A673 (cell line): Measurements from ENCODE around the gene FOXN3. TPM values are rescaled to one million over a fixed set of nuclear protein-coding genes. Genes with fewer than 3 reads are reported as not detected.

Experiments
- Bru-seq: library from RNA; stranded (reverse); fragments of 400-500 nt; gene quantifications from one replicate; lab custom pipeline; 2021; lab: Mats Ljungman, UMichigan
- BruChase-seq, 2 experiments: library from RNA; stranded (reverse); fragments of 400-500 nt; gene quantifications; one replicate each; lab custom pipeline; 2021; lab: Mats Ljungman, UMichigan
- BruUV-seq: library from RNA; stranded (reverse); fragments of 400-500 nt; replicated peaks from 2 replicates; lab custom pipeline; 2021; lab: Mats Ljungman, UMichigan
- CTCF ChIA-PET: fragments of 300-600 bp; sonication (Branson Sonifier 250); formaldehyde crosslinking; loops from one replicate; lab custom pipeline; 2022; ENCODE audit warnings: antibody characterized with exemption; lab: Charles Lee
- POLR2A ChIA-PET: fragments of 300-600 bp; sonication (Branson Sonifier 250); formaldehyde crosslinking; loops from one replicate; lab custom pipeline; 2022; ENCODE audit warnings: antibody characterized with exemption; ENCODE audit not compliant: low non-redundant PET; lab: Charles Lee
- DNase-seq: peaks from one replicate; pipeline ENCODE4 v3.0.0-alpha.2; 2015; ENCODE audit warnings: low spot score
- H3K27ac ChIP-seq: fragments of 200-600 bp; sonication (generic); 2 replicates; pipeline ENCODE4 v1.5.1; 2016; ENCODE audit warnings: mixed run types, low read depth, mild to moderate bottlenecking, mixed read lengths, antibody characterized with exemption, low read length; ENCODE audit not compliant: poor library complexity, severe bottlenecking
- H3K27me3 ChIP-seq: fragments of 200-600 bp; sonication (generic); replicated peaks from 2 replicates; pipeline ENCODE4 v1.6.1; 2017; ENCODE audit warnings: mixed run types, low read depth, mild to moderate bottlenecking, mixed read lengths, antibody characterized with exemption, low read length; ENCODE audit not compliant: insufficient read depth, poor library complexity
- H3K36me3 ChIP-seq: fragments of 200-600 bp; sonication (generic); 2 replicates; pipeline ENCODE4 v1.6.1; 2016; ENCODE audit warnings: mixed run types, mild to moderate bottlenecking, mixed read lengths, antibody characterized with exemption, low read length; ENCODE audit not compliant: insufficient read depth, poor library complexity, severe bottlenecking
- H3K4me1 ChIP-seq: fragments of 200-600 bp; sonication (generic); 2 replicates; pipeline ENCODE4 v1.6.1; 2017; ENCODE audit warnings: mixed run types, mild to moderate bottlenecking, mixed read lengths, antibody characterized with exemption, low read length; ENCODE audit not compliant: insufficient read depth, poor library complexity, severe bottlenecking
- H3K4me3 ChIP-seq: fragments of 200-600 bp; sonication (generic); 2 replicates; pipeline ENCODE4 v1.5.1; 2016; ENCODE audit warnings: low read depth, mixed run types, mild to moderate bottlenecking, mixed read lengths, low read length; ENCODE audit not compliant: poor library complexity, severe bottlenecking
- H3K9me3 ChIP-seq: fragments of 200-600 bp; sonication (generic); 2 replicates; pipeline ENCODE4 v1.6.1; 2016; ENCODE audit warnings: mixed run types, low read depth, mild to moderate bottlenecking, mixed read lengths, antibody characterized with exemption, low read length; ENCODE audit not compliant: poor library complexity, severe bottlenecking
- EZH2 ChIP-seq: fragments of 200-600 bp; sonication (generic); IDR thresholded peaks from 2 replicates; pipeline ENCODE4 v1.6.1; 2017; ENCODE audit warnings: borderline replicate concordance, low read depth, mild to moderate bottlenecking, mixed read lengths, antibody characterized with exemption, low read length; ENCODE audit not compliant: poor library complexity, severe bottlenecking
- intact Hi-C: fragments of 100-400 bp; cut with micrococcal nuclease; formaldehyde crosslinking; loops from one replicate; pipeline ENCODE4 v1.10.0; 2022; ENCODE audit not compliant: unreplicated experiment
- long read RNA-seq: library from polyadenylated mRNA; stranded (forward); transcript quantifications from one replicate; pipeline ENCODE4 v2.0.0, GENCODE V29; 2022
- total RNA-seq: library from RNA; stranded (reverse); gene quantifications from 2 replicates; pipeline ENCODE4 v1.2.3, GENCODE V29; 2021
- TF ChIP-seq, protein P1 (sequence below): fragments of 300-800, 200-600 bp; sonication (generic); conservative IDR thresholded peaks from 2 replicates; pipeline ENCODE4 v1.5.1; 2017; ENCODE audit warnings: low read depth, mild to moderate bottlenecking, antibody characterized with exemption, low read length, moderate library complexity, mixed read lengths

FOXN3 gene
- total RNA-seq (15.3 and 21.9 TPM in 2 replicates), Bru-seq, nascent RNA (percentile 61 among the genes with signal in this experiment), BruChase-seq, experiment 1, labeled RNA remaining after a 2-hour chase (percentile 58 among the genes with signal in this experiment), BruChase-seq, experiment 2, labeled RNA remaining after a 6-hour chase (percentile 58 among the genes with signal in this experiment)
- long read RNA-seq, transcript FOXN3-214 (6 exons, 2,692 nt), result major isoform, 9 of 26 reads
- long read RNA-seq, partial matches to known transcripts, result 1 of 26 reads
- long read RNA-seq, other reads (novel, unspliced or antisense), result 16 of 26 reads

GRCh38 chr14:89417091-89417464 lies at the start of gene FOXN3:
TSS of gene FOXN3 (minus strand) at chr14:89417233. CDS start at chr14:89412476, 4,757 bp downstream.
- peak; percentile 90 for DNase-seq
- intact Hi-C loops, result loop anchor here (5.0 to 10.0 kb wide), 4 partner anchors 112 to 498 kb away; no protein-coding TSS in a partner anchor
- H3K27me3 ChIP-seq, result no peaks in the 10 kb centered on the region
- no peaks in the 10 kb centered on the region for H3K36me3 ChIP-seq
- ChIA-PET CTCF (no interaction called here), POLR2A (no interaction called here)
- peak within 1 kb of the TSS; percentile 64 for H3K4me3 ChIP-seq
- peak within 1 kb of the TSS; percentile 54 for H3K27ac ChIP-seq
- no peaks in the 10 kb centered on the region for H3K9me3 ChIP-seq
- no peak for TF ChIP-seq EZH2
- TF ChIP-seq, protein P1, sequence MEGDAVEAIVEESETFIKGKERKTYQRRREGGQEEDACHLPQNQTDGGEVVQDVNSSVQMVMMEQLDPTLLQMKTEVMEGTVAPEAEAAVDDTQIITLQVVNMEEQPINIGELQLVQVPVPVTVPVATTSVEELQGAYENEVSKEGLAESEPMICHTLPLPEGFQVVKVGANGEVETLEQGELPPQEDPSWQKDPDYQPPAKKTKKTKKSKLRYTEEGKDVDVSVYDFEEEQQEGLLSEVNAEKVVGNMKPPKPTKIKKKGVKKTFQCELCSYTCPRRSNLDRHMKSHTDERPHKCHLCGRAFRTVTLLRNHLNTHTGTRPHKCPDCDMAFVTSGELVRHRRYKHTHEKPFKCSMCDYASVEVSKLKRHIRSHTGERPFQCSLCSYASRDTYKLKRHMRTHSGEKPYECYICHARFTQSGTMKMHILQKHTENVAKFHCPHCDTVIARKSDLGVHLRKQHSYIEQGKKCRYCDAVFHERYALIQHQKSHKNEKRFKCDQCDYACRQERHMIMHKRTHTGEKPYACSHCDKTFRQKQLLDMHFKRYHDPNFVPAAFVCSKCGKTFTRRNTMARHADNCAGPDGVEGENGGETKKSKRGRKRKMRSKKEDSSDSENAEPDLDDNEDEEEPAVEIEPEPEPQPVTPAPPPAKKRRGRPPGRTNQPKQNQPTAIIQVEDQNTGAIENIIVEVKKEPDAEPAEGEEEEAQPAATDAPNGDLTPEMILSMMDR, result no peak
- no TSS peak for BruUV-seq
- H3K4me1 ChIP-seq, result peaks cover 4% of the 10 kb centered on the region

GRCh38 chr14:89466484-89466883 lies 49.5 kb upstream of the FOXN3 start:
- no peak for TF ChIP-seq EZH2
- TF ChIP-seq, protein P1, result no peak
- Histone ChIP-seq H3K27ac (no peak overlapping the region), H3K4me3 (no peak overlapping the region), H3K36me3 (no peaks in the 10 kb centered on the region), H3K27me3 (no peaks in the 10 kb centered on the region), H3K9me3 (no peaks in the 10 kb centered on the region), H3K4me1 (no peaks in the 10 kb centered on the region)
- CTCF ChIA-PET, result interaction anchor here (0.6 kb wide), 1 partner anchor 33 kb away, joined by 4 read pairs; no protein-coding TSS in a partner anchor
- intact Hi-C loops, result no loop called here
- POLR2A ChIA-PET, result no interaction called here
- no TSS peak for BruUV-seq
- DNase-seq, result no peak

DNA sequence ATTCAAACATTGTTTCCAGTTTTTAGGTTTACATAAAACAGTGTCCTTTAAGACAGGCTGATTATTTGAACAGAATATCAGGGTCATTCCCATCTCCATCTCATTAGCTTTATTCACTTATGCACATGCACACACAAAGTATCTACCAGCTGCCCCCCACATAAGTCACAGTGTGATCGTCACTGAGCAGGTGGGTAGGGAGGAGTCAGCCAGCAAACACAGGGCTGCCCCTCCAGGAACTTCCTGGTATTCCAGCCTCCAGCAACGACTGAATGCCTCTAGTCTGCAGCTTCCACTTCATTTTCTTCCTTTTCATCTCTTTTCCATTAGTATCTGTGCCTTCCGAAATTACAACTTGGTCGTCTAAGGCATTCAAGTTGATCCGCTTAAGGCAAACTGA lies 48.8 kb upstream of the FOXN3 start:
- H3K9me3 ChIP-seq, result no peaks in the 10 kb centered on the region
- TF ChIP-seq EZH2, result no peak
- TF ChIP-seq, protein P1, result no peak
- H3K36me3 ChIP-seq, result no peaks in the 10 kb centered on the region
- no peak overlapping the region for H3K27ac ChIP-seq
- DNase-seq, result no peak
- BruUV-seq, result no TSS peak
- intact Hi-C loops, result no loop called here
- no peak overlapping the region for H3K4me3 ChIP-seq
- H3K27me3 ChIP-seq, result no peaks in the 10 kb centered on the region
- ChIA-PET CTCF (no interaction called here), POLR2A (no interaction called here)
- H3K4me1 ChIP-seq, result no peaks in the 10 kb centered on the region
